AG04450 (cell line): Measurements from ENCODE around the gene ZBTB4. TPM values are rescaled to one million over a fixed set of nuclear protein-coding genes. Genes with fewer than 3 reads are reported as not detected.
"Not testable (repeated sequence)": the region's sequence is repeated elsewhere in the genome, so short reads cannot be mapped to it uniquely, and the experiment has no call there.

Source experiments
- CTCF ChIA-PET: fragments of 300-600, 350-600 bp; formaldehyde crosslinking; extraction: SDS; loops from one replicate; lab custom pipeline; 2022; ENCODE audit warnings: antibody characterized with exemption, inconsistent platforms; lab: Charles Lee
- POLR2A ChIA-PET: fragments of 350-600 bp; formaldehyde crosslinking; extraction: SDS; loops from one replicate; lab custom pipeline; 2021; ENCODE audit warnings: antibody characterized with exemption, inconsistent platforms; lab: Yijun Ruan, JAX
- DNase-seq: peaks from one replicate; pipeline ENCODE4 v3.0.0-alpha.2; 2011; ENCODE audit warnings: low read depth, low spot score
- H3K27ac ChIP-seq: one replicate; pipeline ENCODE4 v1.5.1; 2012; ENCODE audit warnings: low read depth, low read length, control low read depth
- H3K27me3 ChIP-seq: one replicate; pipeline ENCODE4 v1.6.0; 2012; ENCODE audit warnings: low read length; ENCODE audit not compliant: control insufficient read depth, insufficient read depth
- H3K4me3 ChIP-seq: 2 replicates; pipeline ENCODE4 v1.5.1; 2011; ENCODE audit warnings: mild to moderate bottlenecking, low read depth, low read length, control low read depth
- H3K9me3 ChIP-seq: 2 replicates; pipeline ENCODE4 v1.5.1; 2012; ENCODE audit warnings: low read length; ENCODE audit not compliant: control insufficient read depth, insufficient read depth
- polyA plus RNA-seq: library from polyadenylated mRNA; depleted of rRNA; stranded (reverse); fragments of >200 nt; gene quantifications from 2 replicates; pipeline ENCODE4 v1.2.3, GENCODE V29; 2011
- TF ChIP-seq, protein P1 (sequence below): IDR thresholded peaks from 2 replicates; pipeline ENCODE4 v1.5.1; 2011; ENCODE audit warnings: low read depth, low read length, control low read depth, inconsistent platforms

Gene ZBTB4
- polyA plus RNA-seq, 1 experiment = 18.8 TPM

DNA sequence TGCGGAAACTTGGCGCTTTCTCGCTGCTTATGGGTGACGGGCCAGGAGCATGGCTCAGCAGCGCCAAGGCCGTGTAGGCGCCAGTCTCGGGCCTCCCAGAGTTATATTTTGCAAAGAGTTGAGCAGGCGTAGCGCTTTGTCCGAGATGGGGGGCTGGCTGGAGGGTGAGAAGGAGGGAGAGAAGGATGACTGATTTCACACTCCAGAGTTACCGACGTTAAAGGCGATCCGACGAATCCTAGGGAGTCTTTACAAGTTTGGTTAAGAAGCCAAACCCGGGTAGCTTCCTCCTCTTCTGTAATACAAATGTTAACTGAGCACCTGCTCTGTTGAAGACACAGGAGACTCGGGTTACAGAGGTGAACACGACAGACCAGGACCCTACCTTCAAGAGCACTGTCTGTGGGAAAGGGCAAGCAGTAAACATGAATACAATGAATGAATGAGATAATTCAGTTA lies 5.5 kb upstream of the ZBTB4 start:
- peak overlapping the region; percentile 57 for H3K27ac ChIP-seq
- H3K9me3 ChIP-seq = no peaks in the 10 kb centered on the region
- no peak for DNase-seq
- peak overlapping the region; percentile 81 for H3K4me3 ChIP-seq
- ChIA-PET CTCF (interaction anchor here (0.6 to 2.2 kb wide), 3 partner anchors 30 to 100 kb away, joined by 3 to 6 read pairs (median 4); no protein-coding TSS in a partner anchor), POLR2A (interaction anchor here (0.6 to 2.8 kb wide), 17 partner anchors 12 to 654 kb away, joined by 3 to 20 read pairs (median 4); partner anchors contain the start of genes TMEM102, TMEM256, TP53 and WRAP53)
- TF ChIP-seq, protein P1, sequence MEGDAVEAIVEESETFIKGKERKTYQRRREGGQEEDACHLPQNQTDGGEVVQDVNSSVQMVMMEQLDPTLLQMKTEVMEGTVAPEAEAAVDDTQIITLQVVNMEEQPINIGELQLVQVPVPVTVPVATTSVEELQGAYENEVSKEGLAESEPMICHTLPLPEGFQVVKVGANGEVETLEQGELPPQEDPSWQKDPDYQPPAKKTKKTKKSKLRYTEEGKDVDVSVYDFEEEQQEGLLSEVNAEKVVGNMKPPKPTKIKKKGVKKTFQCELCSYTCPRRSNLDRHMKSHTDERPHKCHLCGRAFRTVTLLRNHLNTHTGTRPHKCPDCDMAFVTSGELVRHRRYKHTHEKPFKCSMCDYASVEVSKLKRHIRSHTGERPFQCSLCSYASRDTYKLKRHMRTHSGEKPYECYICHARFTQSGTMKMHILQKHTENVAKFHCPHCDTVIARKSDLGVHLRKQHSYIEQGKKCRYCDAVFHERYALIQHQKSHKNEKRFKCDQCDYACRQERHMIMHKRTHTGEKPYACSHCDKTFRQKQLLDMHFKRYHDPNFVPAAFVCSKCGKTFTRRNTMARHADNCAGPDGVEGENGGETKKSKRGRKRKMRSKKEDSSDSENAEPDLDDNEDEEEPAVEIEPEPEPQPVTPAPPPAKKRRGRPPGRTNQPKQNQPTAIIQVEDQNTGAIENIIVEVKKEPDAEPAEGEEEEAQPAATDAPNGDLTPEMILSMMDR = 0 out of 2 replicates have a peak, but pooled peaks have one; percentile 11
- H3K27me3 ChIP-seq = no peaks in the 10 kb centered on the region

GRCh38 chr17:7484067-7484918 lies 4.9 kb upstream of the ZBTB4 start, which contains the start of gene POLR2A:
TSS of gene POLR2A (plus strand) at chr17:7484366.
- no peaks in the 10 kb centered on the region for H3K9me3 ChIP-seq
- CTCF ChIA-PET = no interaction called here
- peak; percentile 96 for DNase-seq
- H3K4me3 ChIP-seq = peak within 1 kb of the TSS; percentile 92
- TF ChIP-seq, protein P1 = no peak
- POLR2A ChIA-PET = interaction anchor here (0.6 to 2.8 kb wide), 23 partner anchors 9 to 655 kb away, joined by 3 to 20 read pairs (median 4); partner anchors contain the start of genes FGF11, TMEM102, TMEM256 and TP53
- H3K27ac ChIP-seq = peak within 1 kb of the TSS; percentile 100
- H3K27me3 ChIP-seq = no peaks in the 10 kb centered on the region

DNA sequence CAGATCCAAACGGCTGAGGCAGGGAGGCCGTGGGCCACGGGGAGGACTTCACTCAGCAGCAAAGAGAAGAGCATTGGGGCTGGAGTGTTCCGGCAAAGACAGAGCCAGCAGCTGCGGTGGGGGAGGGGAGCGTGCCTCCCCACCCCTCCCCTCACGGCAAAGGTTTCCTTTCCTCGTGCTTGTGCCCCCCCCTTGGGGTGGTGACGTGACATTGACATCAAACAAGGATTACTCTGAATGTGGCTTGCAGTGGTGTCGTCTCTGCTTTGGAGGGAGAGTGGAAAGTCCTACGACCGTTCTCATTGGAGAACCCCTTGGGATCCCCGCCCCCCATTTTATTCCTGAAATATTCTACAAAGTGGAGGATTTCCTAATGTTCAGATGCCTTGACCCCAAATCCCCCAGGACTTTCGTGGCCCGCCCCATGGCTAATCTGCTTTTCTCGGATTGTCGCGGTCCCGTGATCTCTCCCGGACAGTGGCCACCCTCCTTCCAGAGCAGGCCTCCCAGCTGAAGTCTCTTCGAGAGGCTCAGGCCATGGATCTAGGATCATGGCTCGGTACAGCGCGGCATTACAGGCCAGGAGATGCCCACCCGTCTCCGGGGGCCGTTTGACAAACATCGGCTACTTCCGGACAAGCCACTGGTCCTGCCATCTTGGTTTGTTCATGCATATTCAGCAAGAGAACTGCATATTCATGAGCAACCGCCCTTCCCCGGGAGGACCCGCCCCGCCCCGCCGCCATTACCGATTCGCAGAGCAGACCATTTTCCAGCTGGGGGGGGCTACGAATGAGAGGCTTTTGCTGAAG lies 4.0 kb upstream of the ZBTB4 start:
- DNase-seq = peak; percentile 78
- POLR2A ChIA-PET = interaction anchor here (0.6 to 2.8 kb wide), 19 partner anchors 8 to 655 kb away, joined by 3 to 20 read pairs (median 4); partner anchors contain the start of genes FGF11, TMEM102, TMEM256 and TP53
- Histone ChIP-seq H3K27me3 (no peaks in the 10 kb centered on the region), H3K27ac (peak overlapping the region; percentile 100), H3K9me3 (no peaks in the 10 kb centered on the region), H3K4me3 (peak overlapping the region; percentile 92)
- TF ChIP-seq, protein P1 = no peak
- CTCF ChIA-PET = no interaction called here

DNA sequence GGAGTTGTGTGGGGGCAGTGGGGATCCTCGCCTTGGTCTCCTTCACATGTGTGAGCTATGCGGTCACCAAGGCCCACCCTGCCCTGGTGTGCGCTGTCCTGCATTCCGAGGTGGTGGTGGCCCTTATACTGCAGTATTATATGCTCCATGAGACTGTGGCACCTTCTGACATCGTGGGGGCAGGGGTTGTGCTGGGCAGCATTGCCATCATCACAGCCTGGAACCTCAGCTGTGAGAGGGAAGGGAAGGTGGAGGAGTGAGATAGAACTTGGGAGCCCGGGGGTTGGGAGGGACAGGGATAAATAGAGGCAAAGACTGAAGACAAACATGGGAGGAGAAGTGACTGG lies 3.3 kb upstream of the ZBTB4 start:
- H3K27ac ChIP-seq = peak overlapping the region; percentile 100
- POLR2A ChIA-PET, DNase-seq, H3K27me3 ChIP-seq, H3K9me3 ChIP-seq, CTCF ChIA-PET: not testable (repeated sequence)
- peak overlapping the region; percentile 92 for H3K4me3 ChIP-seq

DNA sequence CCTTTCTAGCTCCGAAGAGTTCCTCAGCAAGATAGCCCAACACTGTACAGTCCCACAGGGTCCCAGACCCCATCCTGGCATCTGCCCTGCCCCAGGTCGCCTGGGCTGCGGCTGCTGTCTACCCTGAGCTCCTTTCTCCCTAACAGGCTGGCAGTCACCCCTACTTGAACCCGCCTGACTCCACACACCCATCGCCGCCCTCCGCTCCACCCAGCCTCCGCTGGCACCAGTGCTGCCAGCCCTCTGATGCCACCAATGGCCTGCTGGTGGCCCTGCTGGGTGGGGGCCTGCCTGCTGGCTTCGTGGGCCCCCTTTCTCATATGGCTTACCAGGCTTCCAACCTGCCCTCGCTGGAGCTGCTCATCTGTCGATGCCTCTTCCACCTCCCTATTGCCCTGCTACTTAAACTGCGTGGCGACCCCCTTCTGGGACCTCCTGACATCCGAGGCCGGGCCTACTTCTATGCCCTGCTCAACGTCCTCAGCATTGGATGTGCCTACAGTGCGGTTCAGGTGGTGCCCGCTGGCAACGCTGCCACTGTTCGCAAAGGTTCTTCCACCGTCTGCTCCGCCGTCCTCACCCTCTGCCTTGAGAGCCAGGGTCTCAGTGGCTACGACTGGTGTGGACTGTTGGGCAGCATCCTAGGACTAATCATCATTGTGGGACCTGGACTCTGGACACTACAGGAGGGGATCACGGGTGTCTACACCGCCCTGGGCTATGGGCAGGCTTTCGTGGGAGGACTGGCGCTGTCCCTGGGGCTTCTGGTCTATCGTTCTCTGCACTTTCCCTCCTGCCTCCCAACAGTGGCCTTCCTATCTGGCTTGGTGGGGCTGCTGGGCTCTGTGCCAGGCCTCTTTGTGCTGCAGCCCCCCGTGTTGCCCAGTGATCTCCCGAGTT lies 2.7 kb upstream of the ZBTB4 start:
- H3K27ac ChIP-seq, H3K27me3 ChIP-seq, CTCF ChIA-PET, DNase-seq, H3K4me3 ChIP-seq, H3K9me3 ChIP-seq, POLR2A ChIA-PET: not testable (repeated sequence)

DNA sequence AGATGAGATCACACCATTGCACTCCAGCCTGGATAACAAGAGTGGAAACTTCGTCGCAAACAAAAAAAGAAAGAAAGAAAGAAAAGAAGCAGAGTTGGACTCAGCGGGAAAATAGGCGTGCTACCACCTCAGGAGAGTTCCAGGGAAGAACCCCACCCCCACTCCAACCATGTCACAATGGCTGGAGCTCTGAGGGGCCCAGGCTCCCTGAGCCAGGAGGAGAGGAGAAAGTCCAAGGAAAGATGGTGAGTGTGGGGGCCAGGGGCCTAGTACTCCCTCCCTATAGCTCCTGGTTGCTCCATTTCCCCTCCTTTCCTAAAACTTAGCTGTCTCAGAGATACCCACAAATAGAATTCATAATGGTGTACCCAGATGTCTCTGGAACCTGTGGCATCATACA lies 1.8 kb upstream of the ZBTB4 start, which contains the start of gene SLC35G6:
SLC35G6 (plus strand) TSS at position 172 of the 400 bp plus-strand sequence; CDS start at position 243, 71 bp downstream.
- H3K4me3 ChIP-seq = peak within 1 kb of the TSS; percentile 67; the same call in 1 of the 2 replicates
- H3K27me3 ChIP-seq, DNase-seq, H3K9me3 ChIP-seq, CTCF ChIA-PET, POLR2A ChIA-PET: not testable (repeated sequence)
- peak within 1 kb of the TSS; percentile 65 for H3K27ac ChIP-seq
